ENCODE data around the gene FXYD6. TPM values are rescaled to one million over a fixed set of nuclear protein-coding genes. Genes with fewer than 3 reads are reported as not detected.
"Not testable (repeated sequence)": the region's sequence is repeated elsewhere in the genome, so short reads cannot be mapped to it uniquely, and the experiment has no call there.

FXYD6 gene, protein sequence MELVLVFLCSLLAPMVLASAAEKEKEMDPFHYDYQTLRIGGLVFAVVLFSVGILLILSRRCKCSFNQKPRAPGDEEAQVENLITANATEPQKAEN
- total RNA-seq (10 to 100 TPM in 1 of 6 donors, 1 to 10 TPM in 5; 2.7 to 17.2 (median 6.5) TPM), polyA plus RNA-seq (10 to 100 TPM; 14.3 to 48.0 TPM)

DNA sequence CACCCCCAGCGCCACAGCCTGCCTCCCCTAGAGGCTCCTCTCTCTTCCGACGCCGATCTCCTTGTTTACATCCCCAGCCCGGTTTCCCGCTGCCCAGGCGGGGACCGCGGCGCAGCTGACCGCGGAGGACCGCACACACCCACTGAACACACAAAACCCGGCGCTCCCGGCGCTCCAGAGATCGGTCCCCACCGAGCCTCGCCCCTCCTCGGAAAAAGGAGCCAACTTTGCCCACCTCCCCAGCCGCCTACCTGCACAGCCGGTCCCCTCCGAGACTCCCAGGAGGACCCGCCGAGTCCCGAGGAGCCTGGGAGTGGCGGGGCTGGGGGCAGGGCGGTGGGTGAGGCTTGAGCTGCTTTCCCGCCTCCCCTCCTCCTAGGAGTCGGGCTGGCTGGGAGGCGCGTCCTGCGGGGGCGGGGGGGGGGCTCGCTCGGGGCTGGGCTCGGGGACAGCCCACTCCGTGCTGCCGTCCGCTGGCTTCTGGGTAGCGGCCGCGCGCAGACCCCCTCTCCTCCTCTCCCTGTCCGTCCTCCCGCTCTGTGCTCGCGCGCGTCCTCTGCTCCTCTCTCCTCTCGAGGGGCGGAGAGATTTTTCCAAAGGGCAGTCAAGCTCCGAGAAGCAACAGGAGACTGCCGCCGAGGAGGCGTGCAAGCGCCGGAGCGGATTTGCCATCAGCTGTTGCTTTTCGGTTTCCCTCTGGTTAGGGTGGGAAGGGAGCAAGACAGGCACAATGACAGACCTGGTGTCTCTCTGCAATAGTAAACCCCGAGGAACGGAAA lies at the start of gene FXYD6:
FXYD6 (minus strand) TSS at position 318 of the 779 bp plus-strand sequence. CDS start 33,882 bp downstream, outside the sequence.
- ATAC-seq (peak; percentile 58 to 78 (median 73)), DNase-seq (peak in 1 of 6 donors; percentile 63), FAIRE-seq (no peak)
- H3K4me1 ChIP-seq = peaks cover 0 to 4% (median 0%) of the 10 kb centered on the region in 3 donors
- no peaks in the 10 kb centered on the region for H3K9me3 ChIP-seq
- intact Hi-C loops (cut with DNase I) = no loop called here
- peak within 1 kb of the TSS in 1 of 4 donors; percentile 22 for H3K27ac ChIP-seq
- no peak for TF ChIP-seq CTCF (IDR thresholded peaks at IDR 0.05)
- no peaks in the 10 kb centered on the region for H3K36me3 ChIP-seq
- H3K27me3 ChIP-seq = no peaks in the 10 kb centered on the region
- H3K4me3 ChIP-seq = peak within 1 kb of the TSS; percentile 7 to 53 (median 30)
- 1% methylated on average over 54 to 63 of the region's 63 CpGs for WGBS, 2 donors

DNA sequence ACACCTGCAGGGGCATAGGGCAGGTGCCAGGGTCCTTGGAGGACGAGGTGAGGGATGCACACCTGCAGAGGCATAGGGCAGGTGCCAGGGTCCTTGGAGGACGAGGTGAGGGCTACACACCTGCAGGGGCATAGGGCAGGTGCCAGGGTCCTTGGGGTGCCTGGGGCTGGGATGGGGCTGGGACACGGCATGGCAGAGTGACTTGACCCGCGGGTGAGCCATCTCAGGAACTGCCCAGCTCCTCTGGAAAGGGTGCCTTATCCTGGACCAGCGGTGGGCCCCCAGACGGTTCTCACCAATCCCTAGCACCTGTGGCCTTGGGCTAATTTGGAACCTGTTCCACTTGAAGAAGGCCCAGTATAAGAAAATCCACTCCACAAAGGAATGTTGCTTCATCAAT lies 49.7 kb upstream of the FXYD6 start:
- H3K4me3 ChIP-seq; H3K36me3 ChIP-seq; H3K27me3 ChIP-seq; H3K9me3 ChIP-seq; H3K27ac ChIP-seq; intact Hi-C loops (cut with DNase I); FAIRE-seq; ATAC-seq; H3K4me1 ChIP-seq: not testable (repeated sequence)
- DNase-seq = peak in 1 of 6 donors; percentile 32
- 61 to 85% methylated on average over 5 to 7 of the region's 7 CpGs for WGBS, 2 donors

DNA sequence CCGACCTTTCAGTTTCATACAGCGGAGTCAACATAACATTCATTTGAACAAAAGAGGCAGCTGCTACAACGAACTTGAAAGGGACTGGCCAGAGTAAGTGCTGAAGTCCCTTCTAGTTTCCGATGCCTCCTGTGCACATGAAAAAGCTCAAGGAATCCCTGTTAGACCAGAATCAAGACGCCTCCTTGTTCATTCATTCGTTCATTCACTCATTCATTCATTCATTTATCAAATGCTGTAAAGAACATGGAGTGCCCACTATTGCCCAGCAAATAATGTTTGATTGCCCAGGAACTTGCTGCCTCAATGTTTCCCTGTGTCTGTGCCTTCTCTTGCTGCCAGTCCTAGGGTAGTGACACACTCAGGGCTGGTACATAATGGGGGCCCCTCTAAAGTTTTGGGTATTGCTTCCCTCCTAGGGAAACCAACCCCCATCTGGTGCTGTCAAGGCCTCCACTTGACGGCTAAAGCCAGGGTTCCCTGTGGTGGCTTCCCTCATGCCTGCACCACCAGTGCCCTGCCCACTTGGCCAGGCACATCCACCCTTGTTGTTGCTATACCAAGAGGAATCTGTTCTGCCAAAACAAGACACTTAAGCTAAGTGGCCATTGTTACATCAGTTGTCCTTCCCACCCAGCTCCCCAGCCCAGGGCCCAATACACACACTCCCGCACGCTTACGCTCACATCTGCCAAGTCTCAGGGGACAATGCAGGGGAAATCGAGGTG lies 48.9 kb upstream of the FXYD6 start:
- H3K4me3 ChIP-seq = no peak overlapping the region
- H3K36me3 ChIP-seq = no peaks in the 10 kb centered on the region
- WGBS, 2 donors = 70 to 75% methylated on average over 11 of the region's 11 CpGs
- no peaks in the 10 kb centered on the region for H3K9me3 ChIP-seq
- TF ChIP-seq CTCF (IDR thresholded peaks at IDR 0.05) = no peak
- no peaks in the 10 kb centered on the region for H3K4me1 ChIP-seq
- intact Hi-C loops (cut with DNase I) = no loop called here
- peak in 1 of 6 donors; percentile 36 for DNase-seq
- no peaks in the 10 kb centered on the region for H3K27me3 ChIP-seq
- FAIRE-seq = no peak
- ATAC-seq = no peak
- H3K27ac ChIP-seq = no peak overlapping the region

DNA sequence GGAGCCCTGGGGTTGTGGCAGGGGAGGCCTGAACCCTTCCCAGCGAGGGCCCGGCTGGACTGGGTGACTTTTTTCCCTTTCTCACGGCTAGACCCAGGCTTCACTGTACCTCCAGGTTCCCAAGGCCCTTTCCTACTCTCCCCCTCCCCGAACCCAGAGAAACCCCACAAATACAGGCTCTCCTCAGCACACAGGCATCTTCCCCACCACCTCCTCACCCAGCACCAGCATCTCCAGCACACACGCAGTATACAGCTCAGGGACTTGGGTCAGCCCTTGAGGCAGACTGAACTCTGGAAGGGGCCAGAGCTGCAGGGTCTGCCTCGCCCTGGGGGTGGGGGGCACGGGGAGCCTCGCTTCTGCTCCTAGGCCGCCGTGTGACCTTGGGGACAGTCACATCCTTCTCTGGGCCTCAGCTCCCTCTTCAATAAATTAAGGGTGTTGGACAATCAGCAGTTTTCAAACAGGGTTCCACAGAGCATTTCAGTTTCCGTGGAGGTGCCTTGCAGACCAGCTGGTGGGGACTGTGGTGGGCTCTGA lies 48.2 kb upstream of the FXYD6 start:
- no peak overlapping the region for H3K27ac ChIP-seq
- no peak overlapping the region for H3K4me3 ChIP-seq
- FAIRE-seq (no peak), DNase-seq (peak in 1 of 6 donors; percentile 30), ATAC-seq (no peak)
- intact Hi-C loops (cut with DNase I) = no loop called here
- H3K36me3 ChIP-seq = no peaks in the 10 kb centered on the region
- no peaks in the 10 kb centered on the region for H3K4me1 ChIP-seq
- TF ChIP-seq CTCF (IDR thresholded peaks at IDR 0.05) = no peak
- H3K9me3 ChIP-seq = no peaks in the 10 kb centered on the region
- no peaks in the 10 kb centered on the region for H3K27me3 ChIP-seq
- 62 to 77% methylated on average over 11 of the region's 11 CpGs for WGBS, 2 donors

DNA sequence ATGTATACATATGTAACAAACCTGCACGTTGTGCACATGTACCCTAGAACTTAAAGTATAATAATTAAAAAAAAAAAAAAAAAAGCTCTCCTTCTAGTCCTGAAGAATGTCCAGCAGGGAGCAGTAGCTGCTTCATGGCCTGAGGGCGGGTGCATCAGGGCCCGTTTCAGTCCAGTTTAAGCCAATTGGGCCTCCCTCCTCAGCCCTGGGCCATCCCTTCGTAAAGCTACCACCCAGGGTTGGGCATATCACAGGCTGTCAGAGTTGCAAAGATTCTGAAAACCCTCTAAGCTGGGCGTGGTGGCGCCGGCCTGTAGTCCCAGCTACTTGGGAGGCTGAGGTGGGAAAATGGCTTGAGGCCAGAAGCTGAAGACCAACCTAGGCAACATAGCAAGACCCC lies 47.3 kb upstream of the FXYD6 start:
- peak in 1 of 6 donors; percentile 38 for DNase-seq
- no peak for FAIRE-seq
- Histone ChIP-seq H3K27me3 (no peaks in the 10 kb centered on the region), H3K4me1 (no peaks in the 10 kb centered on the region), H3K36me3 (no peaks in the 10 kb centered on the region), H3K27ac (no peak overlapping the region), H3K4me3 (no peak overlapping the region), H3K9me3 (no peaks in the 10 kb centered on the region)
- intact Hi-C loops (cut with DNase I) = no loop called here
- no peak for TF ChIP-seq CTCF (IDR thresholded peaks at IDR 0.05)
- ATAC-seq = no peak
- 89 to 93% methylated on average over 6 of the region's 7 CpGs for WGBS, 2 donors
